GM19372 (cell line): ENCODE measurements around the gene TFDP1.
"Not testable (repeated sequence)": the region's sequence is repeated elsewhere in the genome, so short reads cannot be mapped to it uniquely, and the experiment has no call there.

Source experiments
- ATAC-seq: cut with Tn5 transposase; IDR thresholded peaks from one replicate; pipeline ENCODE4 v1.9.1; 2021; ENCODE audit warnings: mild to moderate bottlenecking, low read depth, moderate library complexity; ENCODE audit not compliant: unreplicated experiment

Gene TFDP1

DNA sequence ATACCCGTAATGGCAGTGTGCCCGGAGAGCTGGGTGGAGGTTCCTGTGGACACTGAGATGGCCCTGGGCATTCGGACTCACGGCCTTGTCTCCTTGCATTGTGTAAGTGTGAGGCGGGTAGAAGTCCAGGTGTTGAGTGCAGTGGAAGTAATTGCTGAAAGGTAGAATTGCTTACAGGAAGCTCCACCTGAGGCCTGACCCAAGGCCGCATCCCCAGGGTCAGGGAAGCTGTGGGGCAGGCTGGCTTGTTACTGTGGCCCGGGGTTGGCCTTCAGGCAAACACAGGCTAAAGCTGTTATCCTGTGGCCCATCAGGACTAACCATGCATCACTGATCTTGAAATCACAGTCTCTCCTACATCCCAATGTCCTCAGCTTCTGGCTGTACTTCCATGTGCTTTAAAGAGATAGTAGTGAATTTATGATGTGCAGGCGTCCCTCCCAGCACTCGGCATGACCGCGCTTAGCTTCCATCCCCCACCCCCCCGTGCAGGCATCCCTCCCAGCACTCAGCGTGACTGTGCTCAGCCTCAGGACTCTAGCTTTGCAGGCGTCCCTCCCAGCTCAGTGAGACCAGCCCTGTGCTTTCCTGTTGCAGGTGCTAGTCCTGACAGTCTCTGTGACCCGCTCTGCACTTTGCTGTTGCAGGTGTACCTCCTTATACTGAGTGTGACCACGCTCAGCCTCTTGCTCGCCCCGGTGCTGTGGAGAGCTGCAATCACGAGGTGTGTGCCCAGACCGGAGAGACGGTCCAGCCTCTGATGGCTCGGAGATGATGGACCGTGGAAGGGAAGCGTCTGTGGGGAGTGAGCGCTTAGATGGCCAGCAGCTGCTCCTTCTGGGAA lies 35.6 kb upstream of the TFDP1 start:
- no peak for ATAC-seq

- ATAC-seq = no peak
Observed at GRCh38 chr13:113550453-113550852, 34.1 kb upstream of the TFDP1 start.

DNA sequence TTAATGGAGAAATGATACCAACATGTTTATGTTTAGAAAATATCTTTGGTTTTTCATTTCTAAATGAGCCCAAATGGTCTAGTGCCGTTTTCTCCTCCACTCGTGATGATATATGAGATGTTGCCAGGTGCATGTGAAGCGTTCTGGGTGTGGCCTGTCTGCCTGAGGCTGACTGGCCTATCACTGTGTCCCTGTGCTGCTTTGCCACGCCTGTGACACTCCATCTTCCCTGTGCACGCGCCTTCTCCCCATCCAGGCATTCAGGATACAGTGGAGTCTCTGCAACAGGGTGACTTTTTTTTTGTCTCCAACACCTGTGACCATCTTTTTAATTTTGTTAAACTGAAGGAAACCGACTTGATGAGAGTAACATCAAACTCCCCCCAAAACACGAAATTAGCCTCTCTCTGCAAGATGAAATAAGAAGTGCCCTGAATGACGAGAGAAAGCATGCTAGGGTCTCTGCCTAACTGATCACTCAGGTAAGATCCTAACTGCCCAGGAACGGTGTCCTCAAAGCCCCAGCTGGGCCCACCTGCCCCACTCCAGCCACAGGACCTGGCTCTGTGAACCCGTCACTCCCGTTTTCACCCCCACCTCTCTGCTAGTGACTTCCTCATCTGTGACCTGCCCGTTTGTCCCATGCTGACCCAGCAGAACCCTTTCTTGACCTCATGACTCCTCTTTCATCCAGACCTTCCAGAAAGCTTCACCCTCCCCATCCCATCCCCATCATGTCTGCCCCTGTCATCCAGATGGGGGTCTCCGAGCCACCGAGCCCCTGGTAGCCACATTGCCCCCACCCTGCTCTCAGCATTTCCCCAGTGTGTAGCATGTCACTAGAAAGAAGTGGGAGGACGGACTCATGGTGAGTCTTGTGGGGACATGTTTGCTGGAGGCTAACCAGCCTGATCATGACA lies 33.2 kb upstream of the TFDP1 start:
- no peak for ATAC-seq

DNA sequence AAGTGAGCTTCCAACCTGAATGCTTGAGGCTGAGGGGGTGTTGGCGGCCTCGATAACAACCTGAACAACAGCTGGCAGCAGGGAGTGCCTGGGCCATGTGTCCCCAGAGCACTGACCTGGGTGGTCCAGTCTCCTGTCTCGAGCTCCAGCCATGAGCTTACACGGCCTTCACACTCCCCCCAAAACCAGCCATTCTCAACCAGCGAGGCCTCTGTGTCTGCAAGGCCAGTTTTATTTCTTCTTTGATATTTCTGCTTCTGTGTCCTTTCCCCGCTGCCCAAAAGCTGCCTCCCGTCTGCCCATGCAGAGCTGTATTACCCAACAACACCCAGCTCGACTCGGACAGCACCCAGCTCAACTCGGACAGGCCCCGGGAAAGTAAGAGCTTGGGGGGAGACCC lies 32.5 kb upstream of the TFDP1 start:
- no peak for ATAC-seq

DNA sequence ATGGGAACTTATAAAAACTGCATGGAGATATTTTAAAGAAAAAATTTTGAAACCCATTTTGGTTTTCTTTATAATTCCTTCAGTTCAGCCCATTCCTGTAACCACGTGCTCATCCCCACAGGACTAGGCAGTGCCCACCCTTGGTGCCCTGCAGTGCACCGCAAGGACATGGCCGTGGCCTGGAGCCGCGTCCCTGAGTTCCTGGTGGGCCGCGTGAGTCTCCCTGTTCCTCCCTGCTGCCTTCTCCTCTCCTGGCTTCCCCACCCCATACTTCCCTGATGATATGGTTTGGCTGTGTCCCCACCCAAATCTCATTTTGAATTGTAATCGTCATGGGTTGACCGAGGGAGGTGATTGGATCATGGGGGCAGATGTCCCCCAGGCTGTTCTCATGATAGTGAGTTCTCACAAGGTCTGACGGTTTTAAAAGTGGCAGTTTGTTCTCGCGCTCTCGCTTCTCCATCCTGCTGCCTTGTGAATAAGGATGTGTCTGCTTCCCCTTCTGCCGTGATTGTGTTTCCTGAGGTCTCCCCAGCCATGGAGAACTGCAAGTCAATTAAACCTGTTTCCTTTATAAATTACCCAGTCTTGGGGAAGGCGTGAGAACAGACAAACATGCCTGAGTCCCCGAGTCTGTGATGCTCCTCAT lies 31.6 kb upstream of the TFDP1 start:
- ATAC-seq = no peak

- ATAC-seq = no peak
Observed at GRCh38 chr13:113553511-113554332, 30.8 kb upstream of the TFDP1 start.

DNA sequence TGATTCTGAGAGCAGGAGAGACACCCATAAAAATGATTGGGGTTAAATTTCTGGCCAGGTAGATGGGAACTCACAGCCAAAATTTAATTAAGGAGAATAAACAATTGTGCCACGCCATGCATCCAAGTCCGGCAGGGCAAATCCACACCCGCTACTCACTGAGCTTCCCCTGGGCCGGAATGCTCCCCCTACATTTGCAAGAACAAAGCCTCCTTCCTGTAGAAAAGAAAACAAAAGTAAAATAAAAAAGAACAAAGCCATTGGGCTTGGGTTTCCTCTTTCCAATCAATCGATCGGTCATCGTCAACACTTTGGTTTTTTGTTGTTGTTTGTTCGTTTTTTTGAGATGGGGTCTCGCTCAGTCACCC lies 30.2 kb upstream of the TFDP1 start:
- ATAC-seq = no peak

- no peak for ATAC-seq
Observed at GRCh38 chr13:113555141-113555540, 29.4 kb upstream of the TFDP1 start.

DNA sequence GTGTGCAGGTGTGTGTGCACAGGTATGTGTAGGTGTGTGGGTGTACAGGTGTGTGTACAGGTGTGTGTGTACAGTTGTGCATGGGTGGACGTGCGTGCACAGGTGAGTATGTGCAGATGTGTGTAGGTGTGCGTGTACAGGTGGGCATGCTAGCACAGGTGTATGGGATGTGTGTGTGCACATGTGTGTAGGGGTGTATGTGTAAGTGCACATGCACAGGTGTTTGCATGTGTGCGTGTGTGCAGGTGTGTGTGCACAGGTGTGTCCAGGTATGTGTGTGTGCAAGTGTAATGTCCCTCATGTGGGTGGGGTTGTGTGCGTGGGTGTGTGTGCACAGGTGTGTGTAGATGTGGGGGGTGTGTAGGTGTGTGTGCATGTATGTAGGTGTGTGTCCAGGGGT lies 27.5 kb upstream of the TFDP1 start:
- no peak for ATAC-seq

GRCh38 chr13:113558461-113558860 lies 26.1 kb upstream of the TFDP1 start:
- ATAC-seq = no peak

DNA sequence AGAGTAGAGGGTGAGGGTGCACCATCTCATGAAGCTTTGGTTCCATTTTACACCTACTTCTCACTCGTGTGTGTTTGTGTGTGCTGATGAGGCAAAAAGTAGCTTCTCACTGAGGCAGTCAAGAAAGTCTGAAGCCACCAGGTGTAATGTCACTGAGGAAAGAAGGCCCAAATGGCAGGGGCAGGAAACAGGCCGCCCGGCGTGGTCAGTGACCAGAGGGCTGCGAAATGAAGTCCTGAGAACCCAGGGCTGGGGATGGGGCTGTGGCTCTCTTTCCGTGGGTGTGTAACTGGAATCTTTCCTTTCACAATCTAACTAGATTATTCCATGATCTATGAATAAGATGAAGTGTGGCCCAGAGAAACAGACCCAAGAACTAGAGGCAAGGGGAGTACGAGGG lies 25.5 kb upstream of the TFDP1 start:
- ATAC-seq = no peak

DNA sequence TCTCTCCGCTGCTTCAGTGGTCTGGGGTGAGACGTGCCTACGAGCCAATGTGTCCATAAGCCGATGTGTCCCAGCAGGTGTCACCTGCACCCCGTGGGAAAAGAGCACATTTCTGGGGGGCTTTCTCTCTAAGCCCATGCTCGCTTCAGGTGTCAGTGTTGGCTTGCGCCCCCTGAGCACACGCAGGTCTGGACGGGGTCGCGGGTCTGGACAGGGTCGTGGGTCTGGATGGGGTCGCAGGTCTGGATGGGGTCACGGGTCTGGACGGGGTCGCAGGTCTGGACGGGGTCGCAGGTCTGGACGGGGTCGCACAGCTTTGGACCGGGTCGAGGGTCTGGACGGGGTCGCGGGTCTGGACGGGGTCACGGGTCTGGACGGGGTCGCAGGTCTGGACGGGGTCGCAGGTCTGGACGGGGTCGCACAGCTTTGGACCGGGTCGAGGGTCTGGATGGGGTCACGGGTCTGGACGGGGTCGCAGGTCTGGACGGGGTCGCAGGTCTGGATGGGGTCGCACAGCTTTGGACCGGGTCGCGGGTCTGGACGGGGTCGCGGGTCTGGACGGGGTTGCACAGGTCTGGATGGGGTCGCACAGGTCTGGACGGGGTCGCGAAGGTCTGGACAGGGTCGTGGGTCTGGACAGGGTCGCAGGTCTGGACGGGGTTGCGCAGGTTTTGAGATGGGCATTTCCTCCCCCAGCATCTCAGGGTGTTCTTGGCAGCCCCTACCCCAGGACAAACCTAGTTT lies 24.5 kb upstream of the TFDP1 start:
- ATAC-seq = no peak

DNA sequence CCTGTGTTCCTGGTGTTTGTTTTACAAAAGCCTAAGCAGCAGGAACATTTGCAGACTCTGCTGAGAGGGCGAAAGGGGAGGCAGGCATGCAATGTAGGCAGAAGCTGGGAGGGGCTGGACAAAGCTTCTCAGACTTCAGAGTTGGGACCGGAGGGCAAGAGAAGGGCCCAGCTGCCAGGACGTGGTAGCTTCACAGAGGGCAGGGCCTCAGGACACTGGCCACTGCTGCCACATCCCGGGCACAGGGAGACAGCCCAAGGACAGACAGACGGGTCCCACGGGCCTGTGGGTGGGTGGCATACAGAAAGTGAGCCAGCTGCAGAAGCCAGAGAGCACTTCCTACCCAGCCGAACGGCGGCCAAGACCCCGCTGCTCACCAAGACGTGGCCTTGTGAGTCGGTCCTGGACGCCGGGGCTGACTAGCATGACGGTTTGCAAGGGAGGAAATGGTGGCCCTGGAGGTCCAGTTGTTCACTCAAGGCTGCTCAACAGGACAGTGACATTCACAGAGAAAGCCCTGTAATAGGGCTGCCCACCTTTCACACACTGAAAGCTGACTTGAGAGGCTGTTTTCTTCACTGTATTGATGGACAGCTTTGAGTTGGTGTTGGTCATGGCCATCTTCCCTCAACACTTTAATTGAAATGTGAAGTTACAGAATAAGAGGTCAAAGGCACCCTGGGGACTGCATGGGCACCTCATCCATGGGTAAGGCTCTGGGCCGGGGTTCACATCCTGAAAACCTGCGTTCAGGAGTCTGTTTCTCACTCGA lies 23.7 kb upstream of the TFDP1 start:
- ATAC-seq = no peak

GRCh38 chr13:113561417-113562084 lies 23.0 kb upstream of the TFDP1 start:
- ATAC-seq = no peak

GRCh38 chr13:113562085-113562749 lies 22.3 kb upstream of the TFDP1 start:
- ATAC-seq = no peak

- no peak for ATAC-seq
Observed at GRCh38 chr13:113562844-113563243, 21.7 kb upstream of the TFDP1 start.

DNA sequence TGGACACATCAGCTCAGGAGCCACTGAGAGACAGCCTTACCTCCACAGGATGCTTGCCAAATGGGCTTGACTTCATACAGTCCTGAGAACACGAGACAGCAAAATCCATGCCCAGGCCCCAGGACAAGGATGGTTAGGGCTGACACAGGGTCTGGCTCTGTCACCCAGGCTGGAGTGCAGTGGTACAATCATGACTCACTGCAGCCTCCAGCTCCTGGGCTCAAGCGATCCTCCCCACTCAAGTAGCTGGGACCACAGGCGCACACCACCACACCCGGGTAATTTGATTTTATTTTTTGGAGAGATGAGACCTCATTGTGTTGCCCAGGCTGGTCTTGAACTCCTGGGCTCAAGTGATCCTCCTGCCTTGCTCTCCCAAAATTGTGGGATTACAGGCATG lies 21.0 kb upstream of the TFDP1 start:
- ATAC-seq = not testable (repeated sequence)
